Measurements from ENCODE around the gene UBE2J2.

DNA sequence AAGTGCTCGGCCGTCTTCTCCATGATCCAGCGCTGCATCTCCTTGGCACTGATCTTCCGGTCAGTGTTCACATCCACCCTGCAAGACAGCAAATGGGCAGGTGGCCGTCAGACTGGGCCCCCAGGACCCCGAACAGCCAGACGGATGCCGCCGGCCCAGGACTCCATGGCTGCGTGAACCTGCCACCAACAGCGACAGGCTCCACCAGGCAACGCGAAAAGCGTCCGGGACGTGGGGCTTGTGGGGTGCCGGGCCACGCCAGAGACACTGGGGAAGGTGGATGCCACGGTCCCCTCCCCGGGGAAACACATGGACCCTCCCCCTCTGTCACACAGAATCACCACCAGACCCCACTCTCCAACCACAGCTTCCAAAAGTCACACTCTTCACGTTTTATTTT, 49.8 kb downstream of the UBE2J2 start:
- TF ChIP-seq, protein P1, sequence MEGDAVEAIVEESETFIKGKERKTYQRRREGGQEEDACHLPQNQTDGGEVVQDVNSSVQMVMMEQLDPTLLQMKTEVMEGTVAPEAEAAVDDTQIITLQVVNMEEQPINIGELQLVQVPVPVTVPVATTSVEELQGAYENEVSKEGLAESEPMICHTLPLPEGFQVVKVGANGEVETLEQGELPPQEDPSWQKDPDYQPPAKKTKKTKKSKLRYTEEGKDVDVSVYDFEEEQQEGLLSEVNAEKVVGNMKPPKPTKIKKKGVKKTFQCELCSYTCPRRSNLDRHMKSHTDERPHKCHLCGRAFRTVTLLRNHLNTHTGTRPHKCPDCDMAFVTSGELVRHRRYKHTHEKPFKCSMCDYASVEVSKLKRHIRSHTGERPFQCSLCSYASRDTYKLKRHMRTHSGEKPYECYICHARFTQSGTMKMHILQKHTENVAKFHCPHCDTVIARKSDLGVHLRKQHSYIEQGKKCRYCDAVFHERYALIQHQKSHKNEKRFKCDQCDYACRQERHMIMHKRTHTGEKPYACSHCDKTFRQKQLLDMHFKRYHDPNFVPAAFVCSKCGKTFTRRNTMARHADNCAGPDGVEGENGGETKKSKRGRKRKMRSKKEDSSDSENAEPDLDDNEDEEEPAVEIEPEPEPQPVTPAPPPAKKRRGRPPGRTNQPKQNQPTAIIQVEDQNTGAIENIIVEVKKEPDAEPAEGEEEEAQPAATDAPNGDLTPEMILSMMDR (IDR thresholded peaks at IDR 0.05), result no peak
- TF ChIP-seq POLR2A (IDR thresholded peaks at IDR 0.05), result no peak
